ENCODE results near the gene OST4.

OST4 gene

GRCh38 chr2:27050996-27051901, 20.2 kb downstream of the OST4 start, which contains the start of gene AGBL5:
Gene AGBL5, plus strand, starts transcription at chr2:27051668. Its CDS starts 1,291 bp downstream, at chr2:27052959.
- peak; percentile 95 for DNase-seq

- peak; percentile 96 for DNase-seq
Measured at GRCh38 chr2:27050281-27050995, 21.0 kb downstream of the OST4 start.

- DNase-seq, result no peak
Measured at GRCh38 chr2:27049422-27050280, 21.8 kb downstream of the OST4 start.

- no peak for DNase-seq
Measured at GRCh38 chr2:27042985-27043634, 28.3 kb downstream of the OST4 start.

GRCh38 chr2:27042159-27042661, 29.2 kb downstream of the OST4 start:
- no peak for DNase-seq

GRCh38 chr2:27041752-27042151, 29.7 kb downstream of the OST4 start:
- no peak for DNase-seq

GRCh38 chr2:27040282-27040681, 31.2 kb downstream of the OST4 start:
- DNase-seq, result no peak

GRCh38 chr2:27039871-27040270, 31.6 kb downstream of the OST4 start:
- DNase-seq, result no peak

- DNase-seq, result no peak
Measured at GRCh38 chr2:27039426-27039825, 32.0 kb downstream of the OST4 start.

GRCh38 chr2:27038631-27039339, 32.7 kb downstream of the OST4 start:
- DNase-seq, result no peak

- DNase-seq, result no peak
Measured at GRCh38 chr2:27038012-27038411, 33.4 kb downstream of the OST4 start.

- no peak for DNase-seq
Measured at GRCh38 chr2:27033253-27033852, 38.1 kb downstream of the OST4 start.

GRCh38 chr2:27032495-27033252, 38.8 kb downstream of the OST4 start, which contains the start of gene TMEM214:
Gene TMEM214, plus strand, starts transcription at chr2:27032965. Its CDS starts 51 bp downstream, at chr2:27033016.
- DNase-seq, result peak; percentile 92

GRCh38 chr2:27029051-27029450, 42.4 kb downstream of the OST4 start:
- no peak for DNase-seq

- DNase-seq, result no peak
Measured at GRCh38 chr2:27027211-27027651, 44.2 kb downstream of the OST4 start.

GRCh38 chr2:27025861-27026851, 45.3 kb downstream of the OST4 start:
- DNase-seq, result no peak

- no peak for DNase-seq
Measured at GRCh38 chr2:27025281-27025800, 46.1 kb downstream of the OST4 start.

GRCh38 chr2:27024812-27025211, 46.6 kb downstream of the OST4 start:
- no peak for DNase-seq

GRCh38 chr2:27024188-27024587, 47.3 kb downstream of the OST4 start:
- DNase-seq, result no peak

All from left hindlimb (tissue), 1 donor.